RKO (cell line): Measurements from ENCODE around the gene BRCA1.

Experiments
- DNase-seq: peaks from one replicate; pipeline ENCODE4 v3.0.0-alpha.2; 2016; ENCODE audit warnings: low spot score

BRCA1 gene

DNA sequence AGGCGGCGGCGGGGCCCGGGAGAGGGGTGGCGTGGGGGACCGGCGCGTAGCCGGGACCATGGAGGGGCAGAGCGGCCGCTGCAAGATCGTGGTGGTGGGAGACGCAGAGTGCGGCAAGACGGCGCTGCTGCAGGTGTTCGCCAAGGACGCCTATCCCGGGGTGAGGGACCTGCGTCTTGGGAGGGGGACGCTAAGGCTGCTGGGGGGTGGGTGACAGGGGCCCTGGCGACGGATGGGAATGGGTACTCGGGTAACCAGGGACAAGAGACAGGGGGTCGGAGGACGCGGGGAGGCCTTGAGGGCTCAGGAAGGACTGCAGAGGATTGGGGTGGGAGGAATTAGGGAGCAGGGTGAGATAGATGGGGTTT is 99.9 kb downstream of the BRCA1 start:
- no peak for DNase-seq

DNA sequence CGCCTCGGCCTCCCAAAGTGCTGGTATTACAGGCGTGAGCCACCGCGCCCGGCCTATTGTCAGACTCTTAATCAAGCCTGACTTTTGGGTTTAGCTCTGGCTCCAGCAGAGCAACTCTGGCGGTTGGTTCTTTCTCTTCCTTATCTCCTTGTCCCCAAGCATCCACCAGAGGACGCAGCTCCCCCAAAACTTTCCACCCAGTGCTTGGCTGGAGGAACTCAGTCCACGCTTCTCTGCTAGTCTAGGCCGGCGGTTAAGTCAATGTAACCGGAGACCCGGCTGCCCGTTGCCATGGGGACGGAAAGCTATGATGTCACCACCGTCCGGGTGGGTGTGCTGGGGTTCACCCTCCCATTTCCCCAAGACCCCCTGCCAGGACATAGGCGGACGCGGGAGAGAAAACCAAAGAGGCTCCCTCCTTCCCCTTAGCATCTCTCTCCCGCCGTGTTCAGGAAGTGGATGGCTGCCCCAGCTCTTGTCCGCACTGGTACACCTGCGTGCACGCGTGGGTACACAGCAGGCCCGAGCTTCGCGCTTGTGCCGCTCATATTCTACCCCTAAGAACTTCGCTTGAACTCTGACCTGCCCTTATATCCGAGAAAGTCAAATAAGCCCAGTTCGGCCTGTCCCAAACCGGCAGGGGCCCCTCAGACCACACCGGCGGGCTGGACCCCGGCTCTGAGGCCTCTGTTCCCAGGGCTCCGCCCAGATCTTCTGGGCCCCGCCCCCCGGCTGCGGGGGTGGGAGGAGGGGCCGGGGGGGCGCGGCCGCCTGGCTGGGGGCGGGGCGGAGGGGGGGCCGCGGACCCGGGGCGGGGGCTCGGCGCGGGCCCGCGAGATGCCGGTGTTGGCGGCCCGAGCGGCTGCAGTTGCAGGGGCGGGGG is 100.5 kb downstream of the BRCA1 start, which contains the start of gene RND2:
RND2 (plus strand) TSS at position 825 of the 883 bp plus-strand sequence. CDS start 117 bp downstream, outside the sequence.
- peak; percentile 98 for DNase-seq

- peak; percentile 88 for DNase-seq
These were observed 103.2 kb downstream of the BRCA1 start, which contains the start of gene VAT1 for GRCh38 chr17:43021741-43022512. Gene VAT1, minus strand, starts transcription at chr17:43022385. Its CDS starts 63 bp downstream, at chr17:43022322.

DNA sequence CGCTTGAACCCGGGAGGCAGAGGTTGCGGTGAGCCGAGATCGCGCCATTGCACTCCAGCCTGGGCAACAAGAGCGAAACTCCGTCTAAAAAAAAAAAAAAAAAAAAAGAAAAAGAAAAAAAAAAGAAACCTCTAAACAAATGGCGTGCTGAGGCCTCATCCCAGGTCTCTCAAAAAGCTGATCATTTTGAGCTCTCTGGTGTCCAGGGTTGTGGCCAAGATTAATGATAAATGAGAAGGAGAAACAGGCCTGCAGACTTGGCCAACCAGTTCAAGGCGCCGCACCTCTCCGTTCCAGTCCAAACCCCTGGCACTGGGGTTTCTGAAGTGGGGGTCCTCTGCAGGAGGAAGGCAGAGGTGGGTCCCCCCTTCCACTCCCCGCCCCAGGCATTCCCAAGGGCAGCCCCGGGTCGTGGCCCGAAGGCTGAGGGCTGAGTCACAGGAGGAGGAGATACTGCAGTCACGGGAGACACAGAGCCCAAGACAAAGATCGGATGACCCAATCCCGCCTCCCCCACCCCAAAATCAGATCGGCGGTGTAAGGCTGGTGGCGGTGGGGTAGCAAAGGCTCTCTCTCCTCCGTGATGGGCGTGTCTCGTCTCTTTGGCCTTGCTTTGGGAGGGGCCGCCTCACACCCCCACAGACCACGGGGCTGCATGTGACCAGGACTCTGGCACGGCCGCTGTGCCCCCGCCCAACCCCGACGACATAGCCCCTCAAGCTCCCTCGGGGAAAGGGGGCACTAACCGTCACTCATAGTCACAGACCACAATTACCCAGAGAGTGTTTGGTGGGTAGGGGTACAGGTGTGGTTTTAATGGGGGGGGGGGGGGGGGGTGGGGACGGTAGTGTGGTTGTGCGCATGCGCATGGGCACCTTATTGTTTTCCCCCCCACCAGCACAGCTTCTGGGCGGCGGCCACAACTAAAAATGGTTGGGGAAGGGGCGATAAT is 104.1 kb downstream of the BRCA1 start:
- DNase-seq = peak; percentile 83

- DNase-seq = no peak
These were observed 105.0 kb downstream of the BRCA1 start for GRCh38 chr17:43020030-43020621.

DNA sequence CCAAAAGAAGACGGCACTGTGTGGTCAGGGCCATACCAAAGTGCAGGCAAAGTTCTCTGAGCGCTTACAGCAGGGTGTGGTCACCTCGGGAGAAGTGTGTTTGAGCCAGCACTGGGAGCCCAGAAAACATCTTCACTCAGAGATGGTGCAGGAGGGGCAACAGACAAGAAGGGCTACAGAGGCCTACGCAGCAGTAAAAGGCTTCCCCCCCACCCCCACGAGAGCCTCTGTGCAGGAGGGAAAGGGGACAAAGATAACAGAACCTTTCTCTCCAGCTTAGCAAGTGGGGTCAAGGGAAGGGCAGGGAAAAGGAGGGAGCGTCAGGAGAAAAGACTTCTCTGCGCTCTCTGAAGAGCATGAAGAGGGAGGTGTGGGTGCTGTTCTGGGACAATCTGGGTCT is 105.7 kb downstream of the BRCA1 start:
- DNase-seq = no peak

DNA sequence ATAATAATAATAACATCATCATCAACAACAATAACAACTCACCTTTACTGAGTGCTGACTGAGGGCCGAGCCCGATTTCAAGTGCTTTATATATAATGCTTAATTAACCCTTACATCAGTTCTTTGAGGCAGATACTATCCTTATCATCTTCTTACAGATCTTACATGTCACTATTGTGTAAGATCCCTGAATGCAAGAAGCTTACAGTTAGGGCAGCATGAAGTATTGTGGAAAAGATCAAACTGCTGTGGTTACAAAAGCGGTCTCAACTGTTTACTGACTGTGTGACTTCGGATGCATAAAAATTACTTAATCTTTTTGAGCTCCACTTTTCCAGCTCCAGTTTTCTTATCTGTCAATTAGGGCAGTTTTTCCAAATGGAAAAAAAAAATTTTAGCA is 106.2 kb downstream of the BRCA1 start:
- DNase-seq = no peak

DNA sequence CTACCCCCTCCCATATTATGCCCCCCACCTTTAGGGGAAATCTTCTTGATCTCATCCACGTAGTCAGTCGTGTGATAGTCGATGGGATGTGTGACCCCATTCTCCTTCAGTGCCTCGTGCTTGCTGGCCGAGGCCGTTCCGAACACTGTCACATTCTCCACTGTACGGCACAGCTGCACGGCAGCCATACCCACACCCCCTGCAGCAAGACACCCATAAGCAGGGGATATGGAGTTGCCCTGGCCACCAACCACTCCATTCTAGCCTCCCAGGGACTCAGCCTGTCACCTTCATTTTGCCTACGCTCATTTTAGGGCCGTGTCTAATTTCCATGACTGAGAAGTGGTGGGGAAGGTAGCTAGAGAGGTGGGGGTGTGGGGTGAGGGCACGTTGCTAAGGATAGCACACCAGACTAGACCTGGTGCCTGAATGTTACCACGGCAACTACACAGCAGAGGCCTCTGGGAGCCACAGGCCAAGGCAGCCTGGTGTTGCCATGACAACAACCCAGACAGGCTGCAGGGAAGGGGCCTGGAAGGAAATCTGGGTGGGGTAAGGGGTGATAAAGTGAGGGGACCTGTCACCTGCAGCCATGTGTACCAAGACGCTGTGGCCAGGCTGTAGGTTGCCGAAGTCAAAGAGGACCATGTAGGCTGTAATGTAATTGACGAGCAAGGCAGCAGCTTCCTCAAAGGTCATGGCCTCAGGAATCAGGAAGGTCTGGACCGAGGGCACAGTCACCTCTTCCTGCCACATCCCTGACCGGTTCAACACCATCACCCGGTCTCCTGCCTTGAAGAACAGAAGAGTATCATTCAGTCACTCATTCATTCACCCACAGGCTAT is 106.9 kb downstream of the BRCA1 start:
- no peak for DNase-seq

DNA sequence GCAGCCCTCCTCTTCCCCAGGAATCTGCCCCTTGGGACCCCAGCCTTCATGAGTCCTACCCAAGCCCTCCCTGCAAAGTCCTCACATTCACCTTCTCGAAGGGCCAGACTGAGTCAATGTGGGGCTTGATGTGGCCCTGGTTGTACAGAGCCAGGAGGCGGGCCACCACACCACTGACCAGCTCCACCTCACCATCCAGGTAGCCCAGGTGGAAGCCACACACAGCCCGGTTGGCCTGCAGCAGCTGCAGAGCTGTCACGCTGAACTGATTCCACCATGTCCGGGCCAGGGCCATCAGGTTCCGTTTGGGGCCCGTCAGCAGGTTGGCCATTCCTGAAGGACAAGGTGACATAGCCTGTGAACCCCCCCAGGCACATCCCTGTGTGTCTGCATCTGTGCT is 108.9 kb downstream of the BRCA1 start:
- no peak for DNase-seq

GRCh38 chr17:43015579-43015978 is 109.6 kb downstream of the BRCA1 start:
- no peak for DNase-seq

DNA sequence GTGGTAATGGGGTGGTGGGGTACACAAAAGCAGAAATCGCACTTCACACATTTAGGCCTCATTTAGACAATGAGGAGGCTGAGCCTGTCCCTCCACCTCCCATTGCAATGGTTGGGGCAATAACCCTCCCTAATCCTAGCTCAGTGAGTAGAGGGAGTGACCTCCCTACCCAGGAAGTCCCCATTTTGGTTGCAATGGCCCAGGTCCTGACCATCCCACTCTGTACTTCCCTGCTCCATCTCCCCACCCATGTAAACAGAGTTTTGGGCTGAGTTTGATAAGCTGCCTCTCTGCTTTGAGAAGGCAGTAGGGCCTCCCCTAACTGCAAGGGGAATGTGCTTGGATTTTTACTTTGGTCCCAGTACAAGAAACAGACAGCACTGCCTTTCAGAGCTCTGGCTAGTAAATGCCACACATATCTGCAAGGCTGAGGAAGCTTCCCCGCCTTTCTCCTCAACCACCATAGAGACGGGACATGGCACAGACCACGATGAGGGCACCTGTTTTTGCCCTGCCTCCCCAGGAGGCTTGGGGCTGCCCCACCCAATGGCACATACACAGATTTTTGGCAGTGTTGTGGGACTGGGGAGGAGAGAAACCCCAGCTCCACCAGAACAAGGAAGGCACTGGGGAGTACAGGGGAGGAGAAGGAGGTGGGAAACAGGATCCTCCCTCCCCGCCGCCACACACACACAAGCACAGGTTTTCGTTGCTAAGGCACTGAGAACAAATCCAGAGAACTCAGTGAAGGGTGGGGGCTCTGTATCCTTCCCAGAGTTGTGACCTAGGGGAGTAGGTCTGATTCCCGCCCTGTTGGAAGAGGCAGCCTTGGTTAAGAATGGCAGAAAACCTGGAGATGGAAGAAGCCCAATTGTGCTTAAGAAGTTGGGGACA is 110.3 kb downstream of the BRCA1 start:
- no peak for DNase-seq

DNA sequence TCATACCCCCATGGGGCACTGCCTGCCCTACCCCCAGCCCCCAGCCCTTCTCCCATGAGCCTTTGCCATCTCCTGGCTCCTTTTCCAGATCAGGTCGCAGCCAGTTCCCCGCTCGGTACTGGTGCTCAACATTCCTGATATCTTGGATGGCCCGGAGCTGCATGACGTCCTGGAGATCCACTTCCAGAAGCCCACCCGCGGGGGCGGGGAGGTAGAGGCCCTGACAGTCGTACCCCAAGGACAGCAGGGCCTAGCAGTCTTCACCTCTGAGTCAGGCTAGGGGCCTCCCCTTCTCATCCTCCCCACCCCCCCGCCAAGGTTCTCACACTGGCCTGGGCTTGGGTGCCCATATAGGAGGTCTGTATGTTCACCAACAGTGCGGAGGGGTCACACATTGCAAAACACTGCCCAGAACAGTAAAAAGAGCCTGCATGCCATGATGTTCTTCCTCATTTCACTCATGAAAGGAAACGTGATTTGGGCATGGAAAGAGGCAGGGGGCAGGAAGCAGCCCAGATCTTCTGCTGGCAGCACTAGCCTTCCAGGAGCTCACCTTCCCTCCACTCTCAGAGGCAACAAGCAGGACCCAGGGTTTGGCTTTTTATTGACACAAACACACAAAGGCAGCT is 111.0 kb downstream of the BRCA1 start:
- no peak for DNase-seq

DNA sequence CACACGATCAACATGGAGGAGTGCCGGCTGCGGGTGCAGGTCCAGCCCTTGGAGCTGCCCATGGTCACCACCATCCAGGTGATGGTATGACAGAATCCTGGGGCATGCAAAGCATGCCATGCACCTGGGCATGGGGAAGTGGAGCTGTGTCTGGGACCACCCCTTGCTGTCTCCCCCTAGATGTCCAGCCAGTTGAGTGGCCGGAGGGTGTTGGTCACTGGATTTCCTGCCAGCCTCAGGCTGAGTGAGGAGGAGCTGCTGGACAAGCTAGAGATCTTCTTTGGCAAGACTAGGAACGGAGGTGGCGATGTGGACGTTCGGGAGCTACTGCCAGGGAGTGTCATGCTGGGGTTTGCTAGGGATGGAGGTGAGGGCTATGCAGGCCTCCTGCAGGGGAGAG is 111.9 kb downstream of the BRCA1 start:
- DNase-seq = no peak

DNA sequence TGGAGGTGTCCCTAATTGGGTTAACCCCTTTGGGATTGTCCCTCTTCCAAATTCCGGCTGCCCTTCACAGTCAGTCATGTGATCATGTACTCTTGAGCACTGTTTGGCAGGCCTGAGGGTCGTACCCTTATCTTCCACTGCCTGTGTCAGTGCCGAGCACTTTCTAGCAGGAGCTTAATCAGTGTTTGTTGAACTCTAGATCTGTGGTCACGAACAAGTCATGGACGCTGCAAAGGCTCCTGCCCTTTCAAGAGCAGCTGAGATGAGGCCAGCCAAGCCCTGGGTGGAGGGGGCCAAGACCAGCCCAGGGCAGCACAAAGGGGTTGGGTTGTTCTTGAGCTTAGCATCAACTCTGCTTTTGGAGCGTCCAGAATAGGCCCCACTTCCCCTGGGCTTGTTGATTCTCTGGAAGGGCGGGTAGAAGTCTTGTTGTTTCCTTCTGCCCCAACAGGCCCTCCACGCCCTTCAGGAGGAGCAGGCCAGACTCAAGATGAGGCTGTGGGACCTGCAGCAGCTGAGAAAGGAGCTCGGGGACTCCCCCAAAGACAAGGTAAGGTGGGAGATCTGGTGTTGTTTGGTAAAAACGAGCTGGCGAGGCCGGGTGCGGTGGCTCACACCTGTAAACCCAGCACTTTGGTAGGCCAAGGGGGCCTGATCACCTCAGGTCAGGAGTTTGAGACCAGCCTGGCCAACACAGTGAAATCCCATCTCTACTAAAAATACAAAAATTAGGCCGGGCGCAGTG is 113.3 kb downstream of the BRCA1 start:
- DNase-seq = no peak

GRCh38 chr17:43010667-43011308 is 114.4 kb downstream of the BRCA1 start:
- DNase-seq = no peak

DNA sequence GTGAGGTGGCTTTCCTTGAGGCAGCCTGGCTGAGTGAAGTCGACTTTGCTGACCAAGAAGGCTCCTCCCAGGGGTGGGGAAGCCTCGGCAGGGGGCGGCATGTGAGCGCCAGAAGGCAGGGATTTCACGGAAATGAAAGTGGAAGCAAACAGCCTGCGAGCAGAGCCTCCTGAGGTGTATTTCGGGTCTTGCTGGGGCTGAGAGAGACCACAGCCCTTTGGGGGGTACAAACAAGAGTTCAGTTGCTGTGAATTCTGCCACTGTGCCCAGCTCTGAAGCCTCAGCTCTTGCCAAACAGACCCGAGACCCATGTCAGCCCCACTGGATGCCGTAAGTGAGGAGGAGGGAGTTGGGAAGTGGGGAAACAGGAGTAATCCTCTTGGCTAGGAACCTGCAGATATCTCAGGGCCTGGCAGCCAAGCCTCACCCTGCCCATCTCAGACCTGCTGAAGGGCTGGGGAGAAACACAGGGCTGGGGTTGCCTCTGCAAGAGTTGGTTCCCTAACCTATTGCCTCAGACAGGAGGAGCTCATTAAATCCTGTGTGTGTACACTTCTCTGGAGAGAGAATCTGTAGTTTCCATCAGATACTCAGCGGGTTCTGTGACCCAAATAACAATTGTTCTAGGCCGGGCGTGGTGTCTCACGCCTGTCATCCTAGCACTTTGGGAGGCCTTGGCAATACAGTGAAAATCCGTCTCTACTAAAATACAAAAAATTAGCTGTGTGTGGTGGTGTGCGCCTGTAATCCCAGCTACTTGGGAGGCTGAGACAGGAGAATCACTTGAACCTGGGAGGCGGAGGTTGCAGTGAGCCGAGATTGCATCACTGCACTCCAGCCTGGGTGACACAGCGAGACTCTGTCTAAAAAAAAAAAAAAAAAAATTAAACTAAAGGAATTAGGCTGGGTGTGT is 118.3 kb downstream of the BRCA1 start, which contains the start of gene IFI35:
IFI35 (plus strand) TSS at position 146 of the 913 bp plus-strand sequence; CDS start at position 310, 164 bp downstream.
- DNase-seq = peak; percentile 90
